Measurements from ENCODE around the gene SPAG16.
"Not testable (repeated sequence)": the region's sequence is repeated elsewhere in the genome, so short reads cannot be mapped to it uniquely, and the experiment has no call there.

The SPAG16 gene

DNA sequence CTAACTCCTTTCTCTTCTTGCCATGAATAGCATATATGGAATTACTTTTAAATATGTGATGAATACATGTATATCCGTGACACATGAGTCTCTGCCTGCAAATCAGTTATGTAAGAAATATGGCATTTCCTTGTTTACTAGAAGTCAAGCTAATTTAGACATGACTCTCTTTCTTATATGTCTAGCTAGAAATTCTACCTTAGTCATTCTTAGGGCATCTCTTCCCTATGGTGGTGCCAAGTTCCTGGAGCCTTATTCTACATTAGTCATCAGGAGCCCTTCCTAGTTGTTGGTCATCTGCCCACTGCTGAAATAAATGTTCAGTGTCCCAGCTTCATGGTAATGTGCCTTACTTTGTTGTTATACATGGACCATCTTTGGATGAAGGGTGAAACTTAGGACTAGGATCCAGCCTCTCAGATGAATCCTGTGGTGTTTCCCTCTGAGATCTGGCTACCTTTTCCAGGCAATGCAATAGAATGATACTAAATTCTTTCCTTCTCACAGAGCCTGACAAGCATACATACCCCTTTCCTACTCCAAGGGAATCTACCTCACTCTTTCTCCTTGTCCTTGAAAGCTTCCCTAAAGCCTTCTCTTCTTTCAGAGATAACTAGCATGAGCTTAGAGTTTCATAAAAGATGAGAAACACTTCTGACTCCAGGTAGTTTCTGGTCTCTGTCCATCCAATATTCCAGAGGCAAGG is 711.3 kb downstream of the SPAG16 start:
- no peak for DNase-seq (ENCODE audit: low read depth, low spot score)

DNA sequence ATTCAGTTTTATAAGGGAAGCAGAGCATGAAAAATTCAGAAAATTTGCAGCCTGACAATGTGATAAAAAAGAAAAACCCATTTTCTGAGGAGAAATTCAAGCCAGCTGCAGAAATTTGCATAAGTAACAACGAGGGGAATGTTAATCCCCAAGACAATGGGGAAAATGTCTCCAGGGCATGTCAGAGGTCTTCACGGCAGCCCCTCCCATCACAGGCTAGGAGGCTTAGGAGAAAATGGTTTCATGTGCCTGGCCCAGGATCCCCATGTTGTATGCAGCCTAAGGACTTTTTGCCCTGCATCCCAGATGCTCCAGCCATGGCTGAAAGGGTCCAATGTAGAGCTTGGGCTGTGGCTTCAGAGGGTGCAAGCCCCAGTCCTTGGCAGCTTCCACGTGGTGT is 714.7 kb downstream of the SPAG16 start:
- DNase-seq (ENCODE audit: low read depth, low spot score): not testable (repeated sequence)

DNA sequence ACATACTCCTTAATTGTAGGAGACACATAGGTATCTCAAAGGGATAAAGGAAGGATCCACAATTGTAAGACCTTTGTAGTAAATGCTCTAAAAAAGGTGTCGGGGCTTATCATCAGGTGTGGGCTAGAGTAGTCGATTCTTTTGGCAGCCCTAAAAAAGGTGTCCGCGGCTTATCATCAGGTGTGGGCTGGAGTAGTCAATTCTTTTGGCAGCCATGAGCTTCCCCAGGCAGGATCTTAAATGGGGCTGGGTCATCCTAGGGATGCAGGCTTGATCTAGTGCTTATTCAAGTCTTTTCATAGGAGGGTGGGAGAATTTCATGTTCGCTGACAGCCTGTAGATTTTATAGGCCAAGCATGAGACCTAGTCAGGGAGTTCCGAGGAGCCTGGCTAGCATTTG is 720.2 kb downstream of the SPAG16 start:
- no peak for DNase-seq (ENCODE audit: low read depth, low spot score)

DNA sequence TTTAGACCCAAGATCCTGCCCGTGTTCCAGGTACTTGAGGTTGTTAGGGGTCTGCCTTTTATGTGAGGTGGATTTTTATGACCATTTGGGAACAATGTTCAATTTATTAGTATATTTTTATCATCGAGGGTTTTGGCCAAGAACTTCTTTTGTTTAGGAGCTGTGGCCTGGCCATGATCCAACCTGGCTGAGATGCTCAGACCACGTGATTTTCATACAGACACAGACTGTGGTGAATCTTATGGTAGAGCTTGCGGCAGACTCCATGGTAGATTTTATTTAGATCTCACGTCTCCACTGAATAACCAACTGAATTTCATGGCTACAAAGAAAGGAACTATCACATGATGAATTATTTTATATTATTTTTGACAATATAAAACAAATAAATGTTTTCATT is 721.1 kb downstream of the SPAG16 start:
- DNase-seq (ENCODE audit: low read depth, low spot score): no peak

DNA sequence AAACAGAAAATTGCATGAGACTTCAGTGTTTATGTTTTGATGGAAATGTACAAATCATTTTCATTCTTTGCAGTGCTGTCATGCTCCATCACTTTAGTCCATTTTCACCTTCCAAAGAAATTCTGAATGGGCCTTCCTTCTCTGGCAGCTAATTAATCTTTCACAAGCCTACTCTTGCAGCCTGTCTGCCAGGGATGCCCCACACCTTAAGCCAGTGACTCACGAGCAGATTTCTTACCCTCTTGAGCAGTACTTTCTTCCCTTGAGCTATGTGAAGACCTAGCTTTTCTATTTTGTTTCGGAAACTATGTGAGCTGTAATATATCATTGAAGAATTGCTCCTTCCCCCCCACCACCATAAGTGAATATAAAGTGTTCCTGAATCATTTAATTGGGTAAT is 722.3 kb downstream of the SPAG16 start:
- DNase-seq (ENCODE audit: low read depth, low spot score): no peak

DNA sequence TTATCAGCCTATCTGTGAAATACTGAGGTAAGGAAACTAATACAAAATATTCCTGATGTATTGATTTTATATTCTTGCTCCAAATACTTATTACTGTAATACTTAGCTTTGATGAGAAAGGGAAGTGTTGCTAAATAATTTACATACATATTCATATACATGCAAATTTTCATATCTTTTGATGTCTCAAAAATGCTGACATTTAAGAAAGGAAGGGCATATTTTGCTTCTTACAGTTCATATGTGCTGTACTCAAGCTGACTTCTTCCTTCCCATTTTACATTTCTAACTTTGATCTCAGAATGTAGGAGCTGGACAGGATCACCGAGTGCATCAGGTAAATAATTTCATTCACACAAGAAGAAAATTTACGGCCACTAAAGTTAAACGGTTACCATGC is 727.4 kb downstream of the SPAG16 start:
- no peak for DNase-seq (ENCODE audit: low read depth, low spot score)

DNA sequence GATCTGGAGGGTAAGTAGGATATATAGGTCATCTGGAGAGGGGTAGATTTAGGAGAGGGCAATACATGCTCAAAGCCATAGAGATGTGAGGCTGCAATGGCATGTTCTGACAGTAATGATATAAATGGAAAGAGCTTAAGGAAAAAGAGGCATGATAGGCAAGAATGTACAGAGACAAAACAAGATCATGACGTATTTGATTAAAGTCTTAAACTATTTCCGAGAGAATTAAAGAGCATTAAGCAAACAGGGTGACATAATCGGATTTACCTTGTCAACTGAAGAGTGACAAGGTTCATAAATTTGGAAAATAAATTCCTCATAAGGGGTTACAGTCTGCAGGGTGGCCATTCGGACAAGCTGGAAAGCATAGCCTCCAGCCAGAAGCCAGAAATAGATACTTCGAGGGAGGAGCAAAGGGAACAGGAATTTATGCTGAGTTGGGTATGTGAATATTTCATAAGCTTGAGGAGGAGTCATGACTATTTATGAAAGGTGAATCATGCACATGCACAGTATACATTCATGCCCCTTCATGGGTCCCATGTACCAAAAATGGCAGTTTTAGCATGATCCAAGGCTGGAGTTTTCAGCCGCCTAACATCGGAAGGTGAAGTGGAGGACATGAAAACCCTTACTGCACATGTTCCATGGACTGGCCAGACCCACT is 730.4 kb downstream of the SPAG16 start:
- no peak for DNase-seq (ENCODE audit: low read depth, low spot score)

DNA sequence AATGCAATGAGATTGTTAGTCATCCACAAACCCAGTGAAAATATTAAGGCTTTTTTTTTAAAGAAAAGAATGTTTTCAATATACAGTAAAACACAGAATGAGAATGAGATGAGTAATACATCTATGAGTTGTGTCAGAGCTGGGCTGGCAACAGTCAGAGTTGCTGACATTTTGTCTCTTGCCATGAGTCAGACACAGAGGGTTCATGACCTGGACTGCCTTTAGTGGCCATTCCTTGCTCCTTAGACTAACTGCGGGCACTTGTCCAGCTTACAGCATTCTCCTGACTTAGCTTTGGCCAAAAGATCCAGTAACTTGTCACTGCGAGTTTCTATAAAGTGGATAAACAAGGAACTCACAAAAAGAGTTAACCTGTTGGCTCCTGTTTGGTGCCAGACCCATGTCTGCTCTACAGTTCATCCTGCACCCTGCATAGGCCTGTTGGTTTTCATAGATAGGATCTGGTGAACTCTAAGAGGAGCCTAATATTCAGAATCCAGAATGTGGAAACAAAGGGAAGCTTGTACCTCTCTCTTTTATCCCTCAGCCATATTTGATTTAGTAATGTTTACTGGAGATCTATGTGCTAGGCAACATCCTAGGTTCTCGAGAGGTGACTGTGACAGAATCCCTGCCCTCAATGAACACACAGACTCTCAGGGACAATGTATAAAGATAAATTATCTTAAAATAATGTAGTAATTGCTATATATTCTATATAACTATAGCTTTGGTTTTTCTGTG is 735.1 kb downstream of the SPAG16 start:
- peak; percentile 46 for DNase-seq (ENCODE audit: low read depth, low spot score)

DNA sequence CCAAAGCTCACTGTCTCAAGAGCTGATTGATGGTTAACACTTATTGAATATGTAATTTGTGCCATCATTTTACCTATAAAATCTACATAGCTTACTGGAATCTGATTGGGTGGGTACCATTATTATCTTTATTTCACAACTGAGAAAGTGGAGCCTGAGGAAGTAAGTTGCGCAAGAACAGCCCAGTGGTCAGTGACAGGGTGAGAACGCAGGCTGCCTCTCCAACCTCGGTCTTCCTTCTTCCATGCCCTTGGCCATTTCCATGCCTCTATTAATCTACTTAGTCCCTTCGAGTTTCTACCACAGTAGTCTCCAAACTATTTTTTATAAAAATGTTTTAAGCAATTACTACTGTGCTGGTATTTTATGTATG is 735.7 kb downstream of the SPAG16 start:
- DNase-seq (ENCODE audit: low read depth, low spot score): no peak

DNA sequence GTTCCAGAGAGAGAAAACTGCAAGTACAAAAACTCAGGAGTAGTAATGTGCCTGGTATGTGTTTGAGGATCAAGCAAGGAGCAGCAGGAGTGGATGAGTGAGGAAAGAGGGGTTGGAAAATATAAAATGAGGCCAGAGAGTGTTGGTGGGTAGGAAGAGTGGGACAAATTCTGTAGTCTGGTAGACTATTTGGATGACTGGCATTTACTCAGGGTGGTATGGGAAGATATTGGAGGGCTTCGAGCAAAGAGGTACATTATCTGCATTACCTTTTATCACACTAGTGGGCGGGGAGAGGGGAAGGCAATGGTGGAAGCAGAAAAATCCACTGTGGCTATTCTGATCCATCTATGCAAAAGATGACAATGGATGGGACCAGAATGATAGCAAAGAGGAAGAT is 744.9 kb downstream of the SPAG16 start:
- DNase-seq (ENCODE audit: low read depth, low spot score): no peak

DNA sequence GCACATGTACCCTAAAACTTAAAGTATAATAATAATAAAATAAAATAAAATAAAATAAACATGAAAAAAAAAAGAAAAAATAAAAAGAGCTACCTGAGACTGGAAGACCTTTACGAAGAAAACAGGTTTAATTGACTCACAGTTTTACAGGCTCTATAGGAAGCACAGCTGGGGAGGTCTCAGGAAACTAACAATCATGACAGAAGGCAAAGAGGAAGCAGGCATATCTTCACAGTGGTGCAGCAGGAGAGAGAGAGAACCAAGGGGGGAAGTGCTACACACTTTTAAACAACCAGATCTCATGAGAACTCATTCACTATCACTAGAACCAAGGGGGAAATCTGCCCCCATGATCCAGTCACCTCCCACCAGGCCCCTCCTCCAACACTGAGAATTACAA is 747.3 kb downstream of the SPAG16 start:
- no peak for DNase-seq (ENCODE audit: low read depth, low spot score)

DNA sequence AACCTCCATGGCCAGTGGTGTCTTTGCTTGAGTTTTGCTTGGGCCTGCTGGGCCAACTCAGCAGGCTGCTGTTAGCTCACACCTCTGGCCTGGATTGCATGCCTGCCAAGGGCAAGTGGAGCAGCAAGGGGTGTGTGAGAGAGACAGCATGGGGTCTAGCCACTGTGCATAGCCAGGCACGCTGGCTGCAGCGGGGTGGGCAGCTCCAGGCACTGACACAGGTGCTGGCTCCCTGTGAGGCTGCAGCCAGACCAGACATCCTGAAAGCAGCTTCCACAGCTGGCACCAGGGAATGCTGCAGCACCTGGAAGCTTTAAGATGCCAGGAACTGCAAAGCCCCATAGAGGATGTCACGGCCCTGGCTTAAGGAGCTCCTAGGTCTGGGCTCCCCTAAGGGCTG is 750.2 kb downstream of the SPAG16 start:
- no peak for DNase-seq (ENCODE audit: low read depth, low spot score)

DNA sequence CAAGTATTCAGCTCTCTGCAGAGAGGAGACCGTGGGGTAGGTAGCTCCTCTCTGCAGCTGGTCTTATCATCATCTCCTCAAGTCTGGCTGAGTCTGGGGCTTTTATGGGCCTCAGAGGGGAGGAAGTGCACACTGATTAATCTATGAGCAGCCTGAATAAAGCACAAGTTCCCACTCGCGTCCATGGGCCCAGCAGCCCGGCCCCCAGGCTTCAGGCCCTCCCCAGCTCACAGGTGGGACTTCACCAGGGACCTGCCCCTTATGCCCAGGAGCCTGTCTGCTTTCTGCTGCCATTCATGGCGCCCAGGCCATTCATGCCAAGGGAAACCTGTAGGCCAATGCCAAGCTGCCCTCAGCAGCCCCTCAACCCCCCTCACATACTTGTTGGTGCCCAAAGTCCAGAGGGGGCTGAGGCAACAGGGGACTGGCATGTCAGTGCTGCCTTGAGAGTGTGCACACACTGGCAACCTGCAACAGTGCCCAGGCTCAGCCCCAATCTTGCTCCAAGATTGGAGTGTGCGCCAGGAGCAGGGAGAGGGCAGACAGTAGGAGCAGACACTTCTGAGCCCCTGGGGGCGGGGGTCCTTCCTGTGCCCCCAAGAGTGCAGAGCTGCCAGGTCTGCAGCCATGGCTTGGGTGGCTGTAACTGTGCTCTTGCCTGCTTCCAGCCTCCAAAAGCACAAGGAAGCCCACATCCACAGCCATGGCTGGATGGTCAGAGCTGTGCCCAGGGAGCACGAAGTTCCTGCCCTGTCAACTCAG is 751.0 kb downstream of the SPAG16 start:
- no peak for DNase-seq (ENCODE audit: low read depth, low spot score)

DNA sequence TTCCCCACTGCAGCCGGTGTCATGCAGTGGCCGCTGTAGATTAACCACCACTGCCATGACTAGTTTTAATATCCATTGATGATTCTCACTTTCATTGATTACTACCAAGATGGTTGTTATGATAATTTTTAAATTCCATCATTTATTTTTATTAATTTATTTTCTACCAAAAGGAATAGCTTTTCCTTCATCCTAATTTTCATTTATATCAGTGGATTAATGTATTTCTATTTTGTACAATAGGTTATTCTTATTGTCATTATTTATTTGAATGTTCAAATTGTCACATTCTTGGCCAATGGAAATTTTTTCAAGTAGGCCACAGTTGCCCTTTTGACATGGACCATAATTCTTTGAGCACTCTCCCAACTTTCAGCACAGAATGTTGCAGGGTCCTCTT is 751.7 kb downstream of the SPAG16 start:
- no peak for DNase-seq (ENCODE audit: low read depth, low spot score)

DNA sequence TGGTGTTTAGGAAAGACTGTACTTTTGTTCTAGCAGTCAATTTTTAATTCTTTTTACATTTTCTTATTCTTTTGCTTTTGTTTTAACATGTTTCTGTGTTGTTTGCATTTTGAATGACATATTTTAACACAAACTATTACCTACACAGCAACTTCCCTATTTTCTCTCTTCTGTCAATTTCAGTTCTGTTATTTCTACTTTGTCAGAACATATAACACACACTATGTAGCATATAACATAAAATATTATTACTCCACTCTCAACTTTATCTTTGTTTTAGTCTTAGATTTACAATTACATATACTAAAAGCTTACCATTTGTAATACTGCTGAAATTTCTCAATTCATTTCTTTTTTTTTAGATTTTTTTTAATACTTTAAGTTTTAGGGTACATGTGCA is 753.9 kb downstream of the SPAG16 start:
- no peak for DNase-seq (ENCODE audit: low read depth, low spot score)

DNA sequence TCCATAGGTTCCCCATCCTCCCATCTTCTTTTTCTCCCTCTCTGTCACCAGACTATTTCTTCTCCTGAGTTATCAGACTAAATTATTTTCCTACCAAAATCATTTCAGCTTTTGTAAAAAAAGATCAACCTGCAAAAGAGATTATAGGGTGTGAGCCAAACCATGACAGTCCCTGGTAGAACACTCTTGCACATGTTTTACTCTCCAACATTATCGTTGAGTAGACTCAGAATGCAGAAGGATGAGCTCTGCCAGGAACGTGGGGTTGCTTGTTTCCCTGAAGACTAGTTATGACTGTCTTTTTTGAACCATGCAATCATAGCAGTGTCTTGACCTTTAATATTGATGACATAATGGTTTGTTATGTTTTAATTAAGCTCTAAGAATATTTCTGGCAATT is 766.5 kb downstream of the SPAG16 start:
- DNase-seq (ENCODE audit: low read depth, low spot score): no peak

DNA sequence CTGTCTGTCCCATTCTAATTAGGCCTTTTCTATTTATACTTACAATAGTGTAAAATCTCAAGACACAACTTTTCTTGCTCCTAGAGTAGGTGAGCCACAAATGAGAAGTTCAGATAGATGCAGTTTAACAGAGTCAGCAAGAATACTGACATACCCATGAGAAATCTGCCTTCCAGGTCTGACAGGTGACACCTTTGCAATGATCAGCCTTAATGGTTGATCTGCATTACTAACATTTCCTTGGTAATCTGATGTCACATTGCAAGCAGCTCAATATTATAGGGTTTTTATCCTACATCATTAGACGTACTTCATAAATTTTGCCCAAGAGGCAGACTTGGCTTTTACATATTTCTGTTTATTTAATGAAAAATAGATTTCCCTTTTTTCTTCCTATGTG is 767.3 kb downstream of the SPAG16 start:
- DNase-seq (ENCODE audit: low read depth, low spot score): no peak

DNA sequence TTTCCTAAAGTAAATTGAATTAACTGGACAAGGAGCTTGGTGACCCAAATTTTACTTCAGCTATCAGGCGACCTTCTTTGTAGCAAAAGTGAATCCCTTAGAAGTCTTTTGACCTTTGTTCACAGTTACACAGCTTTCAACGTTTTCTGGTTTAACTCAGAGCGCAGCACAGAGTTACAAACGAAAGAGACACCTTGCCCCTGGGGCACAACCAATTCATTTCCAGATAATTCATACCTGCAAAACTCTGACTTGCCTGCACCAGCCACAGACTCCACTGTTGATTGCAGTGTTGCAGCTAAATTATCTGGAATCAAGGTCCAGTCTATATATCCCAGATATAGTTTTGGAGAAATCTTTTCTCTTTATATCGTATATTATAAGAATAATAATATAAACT is 768.0 kb downstream of the SPAG16 start:
- DNase-seq (ENCODE audit: low read depth, low spot score): no peak

DNA sequence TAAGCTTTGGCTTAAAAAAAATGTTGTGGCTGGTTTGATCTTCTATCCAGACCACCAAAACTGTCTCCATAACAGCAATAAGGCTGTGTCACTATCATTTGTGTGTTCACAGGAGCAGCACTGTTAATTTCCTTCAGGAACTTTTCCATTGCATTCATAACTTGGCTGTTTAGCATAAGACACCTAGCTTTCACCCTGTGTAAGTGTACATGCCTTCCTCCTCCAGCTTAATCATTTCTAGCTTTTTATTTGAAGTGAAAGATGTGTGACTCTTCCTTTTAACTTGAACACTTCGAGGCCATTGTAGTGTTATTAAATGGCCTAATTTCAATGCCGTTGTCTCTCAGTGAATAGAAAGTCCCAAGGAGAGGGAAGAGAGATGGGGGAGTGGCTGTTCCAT is 773.7 kb downstream of the SPAG16 start:
- no peak for DNase-seq (ENCODE audit: low read depth, low spot score)

DNA sequence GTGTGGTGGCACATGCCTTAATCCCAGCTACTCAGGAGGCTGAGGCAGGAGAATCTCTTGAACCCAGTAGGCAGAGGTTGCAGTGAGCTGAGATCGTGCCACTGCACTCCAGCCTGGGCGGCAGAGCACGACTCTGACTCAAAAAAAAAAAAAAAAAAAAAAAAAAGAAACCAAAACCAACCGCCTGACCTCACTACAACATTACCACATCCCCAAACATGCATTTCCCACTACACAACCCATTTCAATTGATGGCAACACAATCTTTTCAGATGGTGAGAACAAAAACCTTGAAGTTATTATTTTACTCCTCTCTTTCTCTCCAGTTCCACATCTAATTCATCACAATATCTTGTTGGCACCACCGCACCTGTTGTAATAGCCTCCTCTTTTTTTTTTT is 778.0 kb downstream of the SPAG16 start:
- not testable (repeated sequence) for DNase-seq (ENCODE audit: low read depth, low spot score)

DNA sequence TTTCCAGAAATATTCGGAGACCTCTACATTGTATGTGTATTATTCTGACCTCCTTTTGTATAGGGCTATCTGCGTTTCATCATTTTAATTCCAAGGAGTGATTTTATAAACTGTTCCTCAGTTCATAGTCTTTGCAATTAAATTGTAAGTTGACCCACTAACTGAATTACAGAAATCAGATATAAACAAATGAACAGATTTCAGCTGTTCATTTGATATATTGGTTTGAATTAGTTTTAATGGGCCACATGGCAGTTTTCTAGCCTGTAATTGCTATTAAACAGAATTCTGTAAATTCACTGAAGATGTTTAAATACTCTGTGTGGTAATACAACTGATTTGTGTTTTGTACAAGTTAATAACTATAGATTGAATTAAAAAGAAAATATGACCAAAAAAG is 780.2 kb downstream of the SPAG16 start:
- no peak for DNase-seq (ENCODE audit: low read depth, low spot score)

DNA sequence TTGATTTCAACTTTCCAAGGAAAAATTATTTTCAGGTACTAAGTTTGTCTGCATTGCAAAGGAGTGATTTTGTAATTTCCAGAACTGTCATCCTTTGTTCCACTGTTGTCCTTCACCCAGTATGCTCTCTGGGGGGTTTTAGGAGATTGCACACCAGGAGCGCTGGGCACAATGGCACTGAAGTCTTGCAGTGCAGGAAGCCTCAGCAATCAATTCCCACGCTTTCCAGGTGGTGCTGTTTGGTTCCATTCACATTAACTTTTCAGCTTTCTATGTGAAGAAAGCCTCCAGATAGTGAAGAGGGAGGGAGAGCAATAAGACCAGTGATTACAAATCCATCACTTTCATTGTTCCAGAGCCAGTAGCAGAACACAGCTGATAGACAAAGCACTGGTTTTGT is 782.6 kb downstream of the SPAG16 start:
- no peak for DNase-seq (ENCODE audit: low read depth, low spot score)

All from brain pericyte (primary cell).